Measurements from ENCODE around the gene IQGAP1.
A peak's percentile ranks its signal among the peaks of the same experiment; 100 is the strongest.
"Not testable (repeated sequence)": the region's sequence is repeated elsewhere in the genome, so short reads cannot be mapped to it uniquely, and the experiment has no call there.

Gene IQGAP1

GRCh38 chr15:90500171-90500570 is 112.1 kb downstream of the IQGAP1 start:
- ChIA-PET POLR2A (no interaction called here), CTCF (interaction anchor here (1.4 kb wide), 2 partner anchors 10 to 180 kb away, joined by 4 to 6 read pairs; no protein-coding TSS in a partner anchor)
- TF ChIP-seq BHLHE40 (IDR thresholded peaks at IDR 0.05; ENCODE audit: borderline replicate concordance): no peak
- no peak for TF ChIP-seq SUZ12 (IDR thresholded peaks at IDR 0.05)
- TF ChIP-seq FOXK2 (IDR thresholded peaks at IDR 0.05): no peak
- TF ChIP-seq LEF1 (IDR thresholded peaks at IDR 0.05; ENCODE audit: borderline replicate concordance): no peak
- TF ChIP-seq FOXA1 (IDR thresholded peaks at IDR 0.05): no peak
- TF ChIP-seq SP1 (IDR thresholded peaks at IDR 0.05): no peak
- no peak for TF ChIP-seq CTBP1 (IDR thresholded peaks at IDR 0.05; ENCODE audit: borderline replicate concordance)
- TF ChIP-seq HDGF (IDR thresholded peaks at IDR 0.05; ENCODE audit: borderline replicate concordance): no peak
- no peak for TF ChIP-seq ZNF384 (IDR thresholded peaks at IDR 0.05)
- TF ChIP-seq TARDBP (IDR thresholded peaks at IDR 0.05): no peak
- TF ChIP-seq L3MBTL2 (conservative IDR thresholded peaks at IDR 0.05): no peak
- no peak for TF ChIP-seq PKNOX1 (IDR thresholded peaks at IDR 0.05)
- no peak for TF ChIP-seq ARNT (IDR thresholded peaks at IDR 0.05)
- no peak for TF ChIP-seq ELF4 (IDR thresholded peaks at IDR 0.05)
- TF ChIP-seq NFRKB (IDR thresholded peaks at IDR 0.05): no peak
- TF ChIP-seq FOXM1 (IDR thresholded peaks at IDR 0.05; ENCODE audit: borderline replicate concordance): no peak
- DNase-seq (ENCODE audit: extremely low spot score): no peak

GRCh38 chr15:90501898-90502297 is 113.9 kb downstream of the IQGAP1 start:
- CTCF ChIA-PET: interaction anchor here (1.4 kb wide), 2 partner anchors 8 to 182 kb away, joined by 4 to 6 read pairs; no protein-coding TSS in a partner anchor
- POLR2A ChIA-PET: no interaction called here
- DNase-seq (ENCODE audit: extremely low spot score): no peak
- TF ChIP-seq PKNOX1 (IDR thresholded peaks at IDR 0.05): no peak
- no peak for TF ChIP-seq ZNF384 (IDR thresholded peaks at IDR 0.05)
- no peak for TF ChIP-seq CTBP1 (IDR thresholded peaks at IDR 0.05; ENCODE audit: borderline replicate concordance)
- TF ChIP-seq BHLHE40 (IDR thresholded peaks at IDR 0.05; ENCODE audit: borderline replicate concordance): no peak
- TF ChIP-seq SUZ12 (IDR thresholded peaks at IDR 0.05): no peak

- POLR2A ChIA-PET; DNase-seq (ENCODE audit: extremely low spot score): not testable (repeated sequence)
- CTCF ChIA-PET: interaction anchor here (1.0 kb wide), 1 partner anchor 217 kb away, joined by 4 read pairs; no protein-coding TSS in a partner anchor
Measured at GRCh38 chr15:90510781-90511180, 122.7 kb downstream of the IQGAP1 start.

GRCh38 chr15:90511211-90511618 is 123.2 kb downstream of the IQGAP1 start:
- CTCF ChIA-PET; POLR2A ChIA-PET; DNase-seq (ENCODE audit: extremely low spot score): not testable (repeated sequence)

- ChIA-PET CTCF (no interaction called here), POLR2A (no interaction called here)
- no peak for TF ChIP-seq FOXA1 (IDR thresholded peaks at IDR 0.05)
- TF ChIP-seq ZNF384 (IDR thresholded peaks at IDR 0.05): no peak
- no peak for TF ChIP-seq FOXM1 (IDR thresholded peaks at IDR 0.05; ENCODE audit: borderline replicate concordance)
- no peak for TF ChIP-seq TARDBP (IDR thresholded peaks at IDR 0.05)
- TF ChIP-seq CTBP1 (IDR thresholded peaks at IDR 0.05; ENCODE audit: borderline replicate concordance): no peak
- no peak for TF ChIP-seq NFRKB (IDR thresholded peaks at IDR 0.05)
- no peak for TF ChIP-seq BHLHE40 (IDR thresholded peaks at IDR 0.05; ENCODE audit: borderline replicate concordance)
- TF ChIP-seq HDGF (IDR thresholded peaks at IDR 0.05; ENCODE audit: borderline replicate concordance): no peak
- TF ChIP-seq ARNT (IDR thresholded peaks at IDR 0.05): no peak
- TF ChIP-seq SUZ12 (IDR thresholded peaks at IDR 0.05): no peak
- TF ChIP-seq SP1 (IDR thresholded peaks at IDR 0.05): no peak
- no peak for TF ChIP-seq FOXK2 (IDR thresholded peaks at IDR 0.05)
- no peak for TF ChIP-seq PKNOX1 (IDR thresholded peaks at IDR 0.05)
- TF ChIP-seq LEF1 (IDR thresholded peaks at IDR 0.05; ENCODE audit: borderline replicate concordance): no peak
- TF ChIP-seq ELF4 (IDR thresholded peaks at IDR 0.05): no peak
- DNase-seq (ENCODE audit: extremely low spot score): no peak
Measured at GRCh38 chr15:90512276-90512675, 124.2 kb downstream of the IQGAP1 start.

- ChIA-PET POLR2A (no interaction called here), CTCF (interaction anchor here (0.6 to 2.4 kb wide), 2 partner anchors 106 to 193 kb away, joined by 3 to 7 read pairs; no protein-coding TSS in a partner anchor)
- TF ChIP-seq HDGF (IDR thresholded peaks at IDR 0.05; ENCODE audit: borderline replicate concordance): no peak
- TF ChIP-seq LEF1 (IDR thresholded peaks at IDR 0.05; ENCODE audit: borderline replicate concordance): no peak
- no peak for TF ChIP-seq CTBP1 (IDR thresholded peaks at IDR 0.05; ENCODE audit: borderline replicate concordance)
- no peak for TF ChIP-seq SUZ12 (IDR thresholded peaks at IDR 0.05)
- TF ChIP-seq FOXA1 (IDR thresholded peaks at IDR 0.05): no peak
- TF ChIP-seq NFRKB (IDR thresholded peaks at IDR 0.05): no peak
- peak; percentile 45; the same call in 1 of the 2 replicates for TF ChIP-seq ZNF384 (IDR thresholded peaks at IDR 0.05)
- no peak for TF ChIP-seq TARDBP (IDR thresholded peaks at IDR 0.05)
- no peak for TF ChIP-seq FOXM1 (IDR thresholded peaks at IDR 0.05; ENCODE audit: borderline replicate concordance)
- DNase-seq (ENCODE audit: extremely low spot score): no peak
Measured at GRCh38 chr15:90512981-90513380, 124.9 kb downstream of the IQGAP1 start.

GRCh38 chr15:90513448-90513847 is 125.4 kb downstream of the IQGAP1 start:
- no peak for DNase-seq (ENCODE audit: extremely low spot score)
- TF ChIP-seq ELF4 (IDR thresholded peaks at IDR 0.05) (no peak), CTBP1 (IDR thresholded peaks at IDR 0.05; ENCODE audit: borderline replicate concordance) (no peak), SUZ12 (IDR thresholded peaks at IDR 0.05) (no peak), BHLHE40 (IDR thresholded peaks at IDR 0.05; ENCODE audit: borderline replicate concordance) (no peak), PKNOX1 (IDR thresholded peaks at IDR 0.05) (0 out of 2 replicates have a peak, but pooled peaks have one; percentile 7), TARDBP (IDR thresholded peaks at IDR 0.05) (no peak), FOXA1 (IDR thresholded peaks at IDR 0.05) (no peak), L3MBTL2 (conservative IDR thresholded peaks at IDR 0.05) (no peak)
- ChIA-PET CTCF (interaction anchor here (2.4 kb wide), 1 partner anchor 193 kb away, joined by 7 read pairs; no protein-coding TSS in a partner anchor), POLR2A (no interaction called here)

GRCh38 chr15:90513893-90514292 is 125.9 kb downstream of the IQGAP1 start:
- POLR2A ChIA-PET: not testable (repeated sequence)
- CTCF ChIA-PET: interaction anchor here (0.6 to 2.4 kb wide), 4 partner anchors 49 to 372 kb away, joined by 3 to 7 read pairs (median 4); no protein-coding TSS in a partner anchor

More at GRCh38 chr15:90513893-90514292, 125.9 kb downstream of the IQGAP1 start:
- not testable (repeated sequence) for DNase-seq (ENCODE audit: extremely low spot score)

Measured in HEK293T (cell line).